T-helper 17 cell (primary cell): ENCODE results near the gene TEX19. TPM values are rescaled to one million over a fixed set of nuclear protein-coding genes. Genes with fewer than 3 reads are reported as not detected.

Source experiments
- ATAC-seq: fragments of 150-1000 bp; cut with Tn5 transposase; 2 replicates; pipeline ENCODE4 v1.10.0; 2021; ENCODE audit warnings: mild to moderate bottlenecking, moderate library complexity
- DNase-seq, 3 donors: peaks; one replicate each; pipeline versions ENCODE4 v3.0.0 to v3.0.0-alpha.2; 2020 to 2021
- H3K9me3 ChIP-seq: one replicate; pipeline ENCODE4 v1.7.0; 2013; ENCODE audit warnings: low read length, mild to moderate bottlenecking; ENCODE audit not compliant: control insufficient read depth, poor library complexity, severe bottlenecking
- H3K27ac Mint-ChIP-seq: one replicate; pipeline ENCODE4 v1.8.0; 2022; ENCODE audit warnings: mild to moderate bottlenecking, moderate library complexity, mixed read lengths
- H3K27me3 Mint-ChIP-seq: one replicate; pipeline ENCODE4 v1.8.0; 2022; ENCODE audit warnings: mixed read lengths
- H3K36me3 Mint-ChIP-seq: one replicate; pipeline ENCODE4 v1.8.0; 2022; ENCODE audit warnings: low read depth, mixed read lengths
- H3K4me1 Mint-ChIP-seq: one replicate; pipeline ENCODE4 v1.8.0; 2022; ENCODE audit warnings: mild to moderate bottlenecking, mixed read lengths
- H3K4me3 Mint-ChIP-seq: one replicate; pipeline ENCODE4 v1.8.0; 2022; ENCODE audit warnings: mild to moderate bottlenecking, moderate library complexity, mixed read lengths
- total RNA-seq, 4 donors: library from RNA in 2 of 4; stranded (reverse) in 2 of 4; gene quantifications; one replicate each; pipeline ENCODE4 v1.2.3 and lab custom pipeline; 2022 to 2026

The TEX19 gene
- total RNA-seq, 2 donors from 2014 or later, result not detected

- peaks cover 12% of the 10 kb centered on the region for H3K27me3 Mint-ChIP-seq
- no peaks in the 10 kb centered on the region for H3K9me3 ChIP-seq
- no peak overlapping the region for H3K27ac Mint-ChIP-seq
- DNase-seq (no peak), ATAC-seq (no peak)
- peaks cover 2% of the 10 kb centered on the region for H3K36me3 Mint-ChIP-seq
- no peak overlapping the region for H3K4me3 Mint-ChIP-seq
- peaks cover 8% of the 10 kb centered on the region for H3K4me1 Mint-ChIP-seq
These were observed 27.3 kb downstream of the TEX19 start for GRCh38 chr17:82386255-82386831.

GRCh38 chr17:82386881-82387704 lies 28.0 kb downstream of the TEX19 start:
- H3K27me3 Mint-ChIP-seq, result peaks cover 9% of the 10 kb centered on the region
- H3K27ac Mint-ChIP-seq, result no peak overlapping the region
- H3K9me3 ChIP-seq, result no peaks in the 10 kb centered on the region
- H3K4me1 Mint-ChIP-seq, result peaks cover 6% of the 10 kb centered on the region
- DNase-seq, result no peak
- no peak overlapping the region for H3K4me3 Mint-ChIP-seq
- no peak for ATAC-seq
- peaks cover 2% of the 10 kb centered on the region for H3K36me3 Mint-ChIP-seq

- peaks cover 6% of the 10 kb centered on the region for H3K4me1 Mint-ChIP-seq
- H3K9me3 ChIP-seq, result no peaks in the 10 kb centered on the region
- H3K36me3 Mint-ChIP-seq, result peaks cover 2% of the 10 kb centered on the region
- peaks cover 9% of the 10 kb centered on the region for H3K27me3 Mint-ChIP-seq
- peak overlapping the region; percentile 67 for H3K27ac Mint-ChIP-seq
- no peak overlapping the region for H3K4me3 Mint-ChIP-seq
- ATAC-seq (no peak), DNase-seq (no peak)
These were observed 28.7 kb downstream of the TEX19 start for GRCh38 chr17:82387705-82388106.

GRCh38 chr17:82388223-82388921 lies 29.3 kb downstream of the TEX19 start:
- ATAC-seq, result no peak

GRCh38 chr17:82388922-82389283 lies 29.9 kb downstream of the TEX19 start:
- ATAC-seq, result no peak
- peaks cover 6% of the 10 kb centered on the region for H3K4me1 Mint-ChIP-seq
- H3K27me3 Mint-ChIP-seq, result peaks cover 9% of the 10 kb centered on the region
- peaks cover 2% of the 10 kb centered on the region for H3K36me3 Mint-ChIP-seq
- DNase-seq, result no peak
- no peaks in the 10 kb centered on the region for H3K9me3 ChIP-seq
- no peak overlapping the region for H3K27ac Mint-ChIP-seq
- H3K4me3 Mint-ChIP-seq, result no peak overlapping the region

More at GRCh38 chr17:82388223-82388921, 29.3 kb downstream of the TEX19 start:
- DNase-seq, result no peak
- Mint-ChIP-seq H3K4me1 (peaks cover 6% of the 10 kb centered on the region), H3K27ac (peak overlapping the region; percentile 67), H3K27me3 (peaks cover 9% of the 10 kb centered on the region), H3K4me3 (no peak overlapping the region), H3K36me3 (peaks cover 2% of the 10 kb centered on the region)
- no peaks in the 10 kb centered on the region for H3K9me3 ChIP-seq

- Mint-ChIP-seq H3K27ac (no peak overlapping the region), H3K27me3 (peaks cover 9% of the 10 kb centered on the region), H3K4me3 (no peak overlapping the region), H3K36me3 (peaks cover 2% of the 10 kb centered on the region), H3K4me1 (peaks cover 6% of the 10 kb centered on the region)
- no peaks in the 10 kb centered on the region for H3K9me3 ChIP-seq
- DNase-seq (no peak), ATAC-seq (no peak)
These were observed 30.3 kb downstream of the TEX19 start for GRCh38 chr17:82389379-82389778.

- peaks cover 6% of the 10 kb centered on the region for H3K4me1 Mint-ChIP-seq
- H3K27ac Mint-ChIP-seq, result no peak overlapping the region
- peaks cover 2% of the 10 kb centered on the region for H3K36me3 Mint-ChIP-seq
- H3K4me3 Mint-ChIP-seq, result no peak overlapping the region
- no peak for DNase-seq
- peaks cover 9% of the 10 kb centered on the region for H3K27me3 Mint-ChIP-seq
- H3K9me3 ChIP-seq, result no peaks in the 10 kb centered on the region
- ATAC-seq, result no peak
These were observed 31.2 kb downstream of the TEX19 start for GRCh38 chr17:82390015-82390859.

- H3K4me1 Mint-ChIP-seq, result peaks cover 6% of the 10 kb centered on the region
- DNase-seq (no peak), ATAC-seq (no peak)
- peaks cover 9% of the 10 kb centered on the region for H3K27me3 Mint-ChIP-seq
- H3K4me3 Mint-ChIP-seq, result no peak overlapping the region
- H3K27ac Mint-ChIP-seq, result no peak overlapping the region
- H3K9me3 ChIP-seq, result no peaks in the 10 kb centered on the region
- peaks cover 5% of the 10 kb centered on the region for H3K36me3 Mint-ChIP-seq
These were observed 31.9 kb downstream of the TEX19 start for GRCh38 chr17:82390860-82391435.

- no peaks in the 10 kb centered on the region for H3K9me3 ChIP-seq
- H3K36me3 Mint-ChIP-seq, result peaks cover 5% of the 10 kb centered on the region
- H3K27ac Mint-ChIP-seq, result peak overlapping the region; percentile 41
- no peak for DNase-seq
- no peak for ATAC-seq
- H3K4me1 Mint-ChIP-seq, result peaks cover 10% of the 10 kb centered on the region
- H3K4me3 Mint-ChIP-seq, result no peak overlapping the region
- peaks cover 9% of the 10 kb centered on the region for H3K27me3 Mint-ChIP-seq
These were observed 32.5 kb downstream of the TEX19 start for GRCh38 chr17:82391496-82392066.

GRCh38 chr17:82392209-82392920 lies 33.3 kb downstream of the TEX19 start:
- no peak overlapping the region for H3K4me3 Mint-ChIP-seq
- DNase-seq, result no peak
- H3K4me1 Mint-ChIP-seq, result peaks cover 9% of the 10 kb centered on the region
- peak overlapping the region; percentile 41 for H3K27ac Mint-ChIP-seq
- H3K9me3 ChIP-seq, result no peaks in the 10 kb centered on the region
- peaks cover 7% of the 10 kb centered on the region for H3K27me3 Mint-ChIP-seq
- peaks cover 5% of the 10 kb centered on the region for H3K36me3 Mint-ChIP-seq
- ATAC-seq, result no peak

- Mint-ChIP-seq H3K4me1 (peaks cover 4% of the 10 kb centered on the region), H3K27ac (no peak overlapping the region), H3K4me3 (no peak overlapping the region), H3K27me3 (peaks cover 2% of the 10 kb centered on the region), H3K36me3 (peaks cover 3% of the 10 kb centered on the region)
- DNase-seq (no peak), ATAC-seq (no peak)
- no peaks in the 10 kb centered on the region for H3K9me3 ChIP-seq
These were observed 33.9 kb downstream of the TEX19 start for GRCh38 chr17:82392941-82393340.

GRCh38 chr17:82394278-82394677 lies 35.2 kb downstream of the TEX19 start:
- Mint-ChIP-seq H3K36me3 (peaks cover 3% of the 10 kb centered on the region), H3K27ac (no peak overlapping the region)

More at GRCh38 chr17:82394278-82394677, 35.2 kb downstream of the TEX19 start:
- Mint-ChIP-seq H3K27me3 (no peaks in the 10 kb centered on the region), H3K4me1 (peaks cover 3% of the 10 kb centered on the region), H3K4me3 (no peak overlapping the region)
- DNase-seq (no peak), ATAC-seq (no peak)
- no peaks in the 10 kb centered on the region for H3K9me3 ChIP-seq
